Bronchial epithelial cell (primary cell): Measurements from ENCODE around the gene PKIB. TPM values are rescaled to one million over a fixed set of nuclear protein-coding genes. Genes with fewer than 3 reads are reported as not detected.

Experiments
- DNase-seq: peaks from one replicate; pipeline ENCODE4 v3.0.0-alpha.2; 2010; ENCODE audit warnings: low read depth
- FAIRE-seq: peaks from 2 replicates; lab custom pipeline; 2011; peaks lifted over from hg19 to GRCh38; lab: Jason Lieb, UNC
- H3K27me3 ChIP-seq: 2 replicates; pipeline ENCODE4 v1.5.1; 2011; ENCODE audit warnings: low read length; ENCODE audit not compliant: control insufficient read depth, insufficient read depth
- H3K36me3 ChIP-seq: 2 replicates; pipeline ENCODE4 v1.5.1; 2011; ENCODE audit warnings: low read length; ENCODE audit not compliant: control insufficient read depth, insufficient read depth
- H3K4me3 ChIP-seq: 2 replicates; pipeline ENCODE4 v1.5.1; 2011; ENCODE audit warnings: mild to moderate bottlenecking, low read depth, low read length, control low read depth
- total RNA-seq: library from RNA; depleted of rRNA; stranded (reverse); fragments of >200 nt; gene quantifications from 2 replicates; pipeline ENCODE4 v1.2.1, GENCODE V29; 2014
- TF ChIP-seq, protein P1 (sequence below): IDR thresholded peaks from 2 replicates; pipeline ENCODE4 v1.5.1; 2011; ENCODE audit warnings: mild to moderate bottlenecking, moderate library complexity, low read length, control low read depth, inconsistent platforms; ENCODE audit not compliant: insufficient read depth, severe bottlenecking

PKIB gene
- total RNA-seq, 1 donor from 2014 or later: 3.9 TPM

DNA sequence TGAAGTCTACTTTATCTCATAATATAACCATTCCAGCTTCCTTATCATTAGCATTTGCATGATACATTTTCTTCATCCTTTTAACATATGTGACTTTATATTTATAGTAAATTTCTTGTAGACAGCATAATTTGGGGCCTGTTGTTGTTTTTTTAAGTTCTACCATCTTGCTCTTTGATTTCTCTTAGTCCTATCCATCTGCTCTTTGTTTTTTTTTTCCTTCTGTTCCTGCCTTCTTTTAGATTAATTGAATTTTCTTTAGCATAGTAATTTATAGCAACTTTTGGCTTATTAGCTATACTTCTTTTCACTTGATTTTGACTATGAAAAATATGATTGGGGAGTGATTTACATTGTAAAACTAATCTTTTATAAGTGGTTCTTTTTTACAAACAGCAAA lies 150.1 kb downstream of the PKIB start:
- TF ChIP-seq, protein P1, sequence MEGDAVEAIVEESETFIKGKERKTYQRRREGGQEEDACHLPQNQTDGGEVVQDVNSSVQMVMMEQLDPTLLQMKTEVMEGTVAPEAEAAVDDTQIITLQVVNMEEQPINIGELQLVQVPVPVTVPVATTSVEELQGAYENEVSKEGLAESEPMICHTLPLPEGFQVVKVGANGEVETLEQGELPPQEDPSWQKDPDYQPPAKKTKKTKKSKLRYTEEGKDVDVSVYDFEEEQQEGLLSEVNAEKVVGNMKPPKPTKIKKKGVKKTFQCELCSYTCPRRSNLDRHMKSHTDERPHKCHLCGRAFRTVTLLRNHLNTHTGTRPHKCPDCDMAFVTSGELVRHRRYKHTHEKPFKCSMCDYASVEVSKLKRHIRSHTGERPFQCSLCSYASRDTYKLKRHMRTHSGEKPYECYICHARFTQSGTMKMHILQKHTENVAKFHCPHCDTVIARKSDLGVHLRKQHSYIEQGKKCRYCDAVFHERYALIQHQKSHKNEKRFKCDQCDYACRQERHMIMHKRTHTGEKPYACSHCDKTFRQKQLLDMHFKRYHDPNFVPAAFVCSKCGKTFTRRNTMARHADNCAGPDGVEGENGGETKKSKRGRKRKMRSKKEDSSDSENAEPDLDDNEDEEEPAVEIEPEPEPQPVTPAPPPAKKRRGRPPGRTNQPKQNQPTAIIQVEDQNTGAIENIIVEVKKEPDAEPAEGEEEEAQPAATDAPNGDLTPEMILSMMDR: no peak
- H3K4me3 ChIP-seq: no peak overlapping the region
- DNase-seq (no peak), FAIRE-seq (no peak)
- H3K36me3 ChIP-seq: no peaks in the 10 kb centered on the region
- H3K27me3 ChIP-seq: no peaks in the 10 kb centered on the region

DNA sequence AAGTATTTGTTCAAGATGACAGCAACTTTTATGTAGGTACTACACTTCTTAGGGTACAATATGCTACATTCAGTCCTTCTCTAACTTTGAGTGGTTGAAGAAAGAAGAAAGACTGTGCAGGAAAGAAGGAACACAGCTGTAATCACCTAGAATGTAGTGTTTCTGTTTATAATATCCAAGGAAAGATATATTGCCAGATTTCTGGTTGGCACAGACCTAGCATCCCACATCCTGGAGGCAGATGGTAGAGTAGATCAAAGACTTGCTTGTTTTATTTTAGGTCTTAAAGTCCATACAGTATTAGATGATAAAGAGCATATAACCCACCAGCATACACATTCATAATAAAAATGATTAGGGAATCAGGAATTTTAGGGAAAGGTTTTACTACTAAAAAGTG lies 156.1 kb downstream of the PKIB start:
- peaks cover 1% of the 10 kb centered on the region for H3K27me3 ChIP-seq
- H3K4me3 ChIP-seq: no peak overlapping the region
- FAIRE-seq (no peak), DNase-seq (no peak)
- H3K36me3 ChIP-seq: no peaks in the 10 kb centered on the region
- TF ChIP-seq, protein P1: no peak

DNA sequence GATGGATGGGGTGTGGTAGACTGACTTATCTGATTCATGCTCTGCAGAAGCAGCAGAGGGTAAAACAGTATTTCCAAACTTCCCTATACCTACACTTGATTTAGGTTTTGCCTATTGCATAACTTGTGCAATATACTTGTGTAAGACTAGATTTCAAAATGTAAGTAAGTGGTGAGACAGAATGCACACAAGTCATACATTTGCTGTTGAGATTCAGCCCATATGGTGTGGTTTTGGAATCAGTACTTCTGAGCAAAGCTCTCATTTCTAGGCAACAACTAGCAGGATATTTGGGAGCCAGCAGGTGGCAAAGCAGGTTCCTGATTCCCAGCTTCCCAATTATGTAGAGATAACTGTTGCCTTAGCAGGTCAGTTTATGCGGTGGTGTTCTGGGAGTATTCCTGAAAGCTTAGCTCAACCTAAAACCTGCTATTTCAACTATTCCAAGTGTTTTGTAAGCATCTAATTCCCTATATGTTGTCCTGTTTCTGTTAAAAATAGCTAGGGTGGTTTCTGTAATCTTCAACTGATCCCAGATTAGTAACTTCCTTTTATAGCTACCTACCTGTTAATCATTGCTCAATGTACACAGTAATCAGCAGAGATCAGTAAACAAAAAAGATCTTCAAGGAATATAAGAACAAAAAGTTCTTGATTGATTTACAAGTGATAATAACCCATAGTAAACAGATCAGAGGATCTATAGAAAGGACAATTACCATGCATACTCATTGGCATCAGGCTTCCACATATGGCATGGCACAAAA lies 160.8 kb downstream of the PKIB start:
- peak; percentile 70 for DNase-seq
- TF ChIP-seq, protein P1: peak; percentile 31
- no peak for FAIRE-seq

DNA sequence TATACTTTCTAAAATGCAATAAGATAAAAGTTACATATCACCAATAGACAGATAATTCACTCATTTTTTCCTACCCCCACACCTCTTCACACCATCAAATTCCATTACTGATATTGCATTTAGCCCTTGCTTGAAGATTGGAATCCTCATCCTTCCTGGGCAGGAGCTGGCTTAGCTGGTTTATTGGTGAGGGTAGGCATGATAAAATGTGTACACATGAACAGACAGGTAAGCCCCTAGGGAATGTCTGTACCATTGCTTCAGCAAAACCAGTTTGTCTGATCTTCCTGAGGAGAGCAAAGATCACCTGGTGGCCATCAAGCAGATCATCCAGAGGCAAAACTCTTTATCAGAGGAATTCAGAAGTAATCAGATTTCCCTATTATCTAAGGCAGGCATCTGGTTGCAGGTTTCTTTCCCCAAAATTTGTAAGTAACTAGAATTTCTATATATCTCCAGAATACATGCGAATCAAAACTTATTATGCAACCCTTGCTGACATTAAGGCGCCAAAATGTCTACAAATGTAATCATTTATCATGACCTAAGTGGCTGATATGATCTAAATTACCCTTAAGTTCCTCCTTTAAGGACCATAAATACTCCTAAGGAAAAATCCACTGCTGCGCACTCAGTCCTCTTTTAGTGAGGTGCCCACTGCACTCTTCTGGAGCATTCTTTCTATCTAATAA lies 162.7 kb downstream of the PKIB start:
- Histone ChIP-seq H3K4me3 (no peak overlapping the region), H3K36me3 (no peaks in the 10 kb centered on the region), H3K27me3 (no peaks in the 10 kb centered on the region)
- TF ChIP-seq, protein P1: no peak
- FAIRE-seq: no peak
- peak; percentile 72 for DNase-seq

More for the DNA sequence above, 160.8 kb downstream of the PKIB start:
- no peaks in the 10 kb centered on the region for H3K36me3 ChIP-seq
- H3K4me3 ChIP-seq: no peak overlapping the region
- H3K27me3 ChIP-seq: peaks cover 1% of the 10 kb centered on the region

Other genes starting within 250 kb of the PKIB start
- gene HSF2, start 210.8 kb upstream of the PKIB start, total RNA-seq: 16.0 and 17.9 TPM in 2 replicates
- gene SERINC1, start 138.6 kb upstream of the PKIB start, total RNA-seq: 205 and 208 TPM in 2 replicates
- not detected in 2 replicates for gene FABP7, start 169.3 kb downstream of the PKIB start, total RNA-seq
- 6.0 and 7.4 TPM in 2 replicates for gene SMPDL3A, start 178.9 kb downstream of the PKIB start, total RNA-seq